ENCODE data around the gene SLC6A3.

SLC6A3 gene

GRCh38 chr5:1388383-1388967 is 56.8 kb downstream of the SLC6A3 start:
- no peak for DNase-seq (ENCODE audit: low read depth in 3 of 3)

GRCh38 chr5:1387876-1388275 is 57.4 kb downstream of the SLC6A3 start:
- no peak for DNase-seq (ENCODE audit: low read depth in 3 of 3)

- DNase-seq (ENCODE audit: low read depth in 3 of 3) = no peak
These were observed 58.0 kb downstream of the SLC6A3 start for GRCh38 chr5:1387059-1387755.

- peak in 2 of 3 donors; percentile 29 to 41 for DNase-seq (ENCODE audit: low read depth in 3 of 3)
These were observed 58.9 kb downstream of the SLC6A3 start for GRCh38 chr5:1386274-1386717.

- peak; percentile 62 to 84 (median 67) for DNase-seq (ENCODE audit: low read depth in 3 of 3)
These were observed 59.6 kb downstream of the SLC6A3 start for GRCh38 chr5:1385395-1386273.

- DNase-seq (ENCODE audit: low read depth in 3 of 3) = no peak
These were observed 60.7 kb downstream of the SLC6A3 start for GRCh38 chr5:1384521-1384920.

- DNase-seq (ENCODE audit: low read depth in 3 of 3) = no peak
These were observed 61.3 kb downstream of the SLC6A3 start for GRCh38 chr5:1383886-1384401.

- no peak for DNase-seq (ENCODE audit: low read depth in 3 of 3)
These were observed 61.9 kb downstream of the SLC6A3 start for GRCh38 chr5:1383344-1383743.

- DNase-seq (ENCODE audit: low read depth in 3 of 3) = no peak
These were observed 63.0 kb downstream of the SLC6A3 start for GRCh38 chr5:1382248-1382700.

GRCh38 chr5:1381370-1382247 is 63.6 kb downstream of the SLC6A3 start:
- no peak for DNase-seq (ENCODE audit: low read depth in 3 of 3)

- DNase-seq (ENCODE audit: low read depth in 3 of 3) = no peak
These were observed 64.3 kb downstream of the SLC6A3 start for GRCh38 chr5:1380910-1381309.

GRCh38 chr5:1380011-1380817 is 65.0 kb downstream of the SLC6A3 start:
- peak in 2 of 3 donors; percentile 8 to 33 for DNase-seq (ENCODE audit: low read depth in 3 of 3)

GRCh38 chr5:1378866-1379659 is 66.2 kb downstream of the SLC6A3 start:
- no peak for DNase-seq (ENCODE audit: low read depth in 3 of 3)

- DNase-seq (ENCODE audit: low read depth in 3 of 3) = no peak
These were observed 67.1 kb downstream of the SLC6A3 start for GRCh38 chr5:1378096-1378495.

- DNase-seq (ENCODE audit: low read depth in 3 of 3) = no peak
These were observed 68.3 kb downstream of the SLC6A3 start for GRCh38 chr5:1376981-1377380.

- no peak for DNase-seq (ENCODE audit: low read depth in 3 of 3)
These were observed 69.1 kb downstream of the SLC6A3 start for GRCh38 chr5:1375871-1376810.

GRCh38 chr5:1374679-1375055 is 70.6 kb downstream of the SLC6A3 start:
- no peak for DNase-seq (ENCODE audit: low read depth in 3 of 3)

GRCh38 chr5:1374030-1374678 is 71.1 kb downstream of the SLC6A3 start:
- DNase-seq (ENCODE audit: low read depth in 3 of 3) = no peak
